HepG2 (cell line): ENCODE results near the gene DDIAS. TPM values are rescaled to one million over a fixed set of nuclear protein-coding genes. Genes with fewer than 3 reads are reported as not detected.

Experiments used
- ATAC-seq: fragments of 200-7000 bp; cut with Tn5 transposase; 3 replicates; pipeline ENCODE4 v1.9.1; 2020; ENCODE audit warnings: mild to moderate bottlenecking, moderate library complexity
- BruUV-seq: library from RNA; stranded (reverse); fragments of 400-500 nt; replicated peaks from 2 replicates; lab custom pipeline; 2021; lab: Mats Ljungman, UMichigan
- CTCF ChIA-PET: fragments of 300-600 bp; formaldehyde crosslinking; extraction: SDS; loops from one replicate; lab custom pipeline; 2021; ENCODE audit warnings: low total read pairs, inconsistent platforms, low intra/inter-chr PET ratio; lab: Yijun Ruan, JAX
- POLR2A ChIA-PET: fragments of 350-600 bp; sonication (Branson Sonifier 250); formaldehyde crosslinking; loops from one replicate; lab custom pipeline; 2020; ENCODE audit warnings: antibody characterized with exemption, inconsistent platforms; lab: Yijun Ruan, JAX
- DNase-seq: peaks from one replicate; pipeline ENCODE4 v3.0.0-alpha.2; 2015; ENCODE audit warnings: low spot score
- FAIRE-seq: peaks from 3 replicates; lab custom pipeline; 2011; peaks lifted over from hg19 to GRCh38; lab: Jason Lieb, UNC
- H2AFZ ChIP-seq: one replicate; pipeline ENCODE4 v1.6.1; 2011; ENCODE audit warnings: low read length, inconsistent platforms
- H3K27ac ChIP-seq: fragments of 300-600 bp; 3 replicates; pipeline ENCODE4 v1.8.0; 2011; ENCODE audit warnings: mixed run types, mild to moderate bottlenecking, mixed read lengths, low read length, inconsistent platforms; ENCODE audit not compliant: insufficient read depth; ENCODE audit errors: extremely low read length
- H3K27me3 ChIP-seq, 2 experiments: fragments of 200-600 bp in 1 of 2; 2 replicates in 1 of 2; 3 replicates in 1 of 2; pipeline versions ENCODE4 v1.6.0 to v1.8.0; 2011; ENCODE audit warnings: low read length in 2 of 2, mild to moderate bottlenecking in 2 of 2, moderate library complexity in 2 of 2, inconsistent platforms in 1 of 2; ENCODE audit not compliant: insufficient read depth in 2 of 2, control insufficient read depth in 1 of 2
- H3K36me3 ChIP-seq, 2 experiments: fragments of 200-600 bp in 1 of 2; replicated peaks in 1 of 2; 2 replicates in 1 of 2; 3 replicates in 1 of 2; pipeline versions ENCODE4 v1.5.1 to v1.8.0; 2011; ENCODE audit warnings: low read length in 2 of 2, inconsistent platforms in 1 of 2; ENCODE audit not compliant: insufficient read depth in 2 of 2, control insufficient read depth in 1 of 2
- H3K4me1 ChIP-seq: 2 replicates; pipeline ENCODE4 v1.5.1; 2012; ENCODE audit warnings: low read length, inconsistent platforms; ENCODE audit not compliant: insufficient read depth
- H3K4me2 ChIP-seq: 2 replicates; pipeline ENCODE4 v1.6.0; 2011; ENCODE audit warnings: low read depth, low read length, inconsistent platforms
- H3K4me3 ChIP-seq, 3 experiments: fragments of 200-600 bp in 1 of 3; sonication (generic), shearing (Covaris generic) in 1 of 3; replicated peaks in 1 of 3; 2 replicates each; pipeline ENCODE4 v1.5.1; 2011 to 2016; ENCODE audit warnings: low read length in 3 of 3, inconsistent platforms in 2 of 3, low read depth in 2 of 3, mild to moderate bottlenecking in 2 of 3, control low read depth in 1 of 3, mixed read lengths in 1 of 3; ENCODE audit not compliant: insufficient read depth in 1 of 3
- H3K79me2 ChIP-seq: one replicate; pipeline ENCODE4 v1.6.1; 2011; ENCODE audit warnings: low read length, inconsistent platforms; ENCODE audit not compliant: insufficient read depth
- H3K9ac ChIP-seq: 2 replicates; pipeline ENCODE4 v1.6.0; 2011; ENCODE audit warnings: mild to moderate bottlenecking, low read depth, low read length, inconsistent platforms; ENCODE audit not compliant: insufficient read depth
- H3K9me3 ChIP-seq: 2 replicates; pipeline ENCODE4 v1.5.1; 2012; ENCODE audit warnings: mild to moderate bottlenecking, low read length
- H4K20me1 ChIP-seq: 2 replicates; pipeline ENCODE4 v1.6.0; 2011; ENCODE audit warnings: inconsistent platforms, mild to moderate bottlenecking, low read length, moderate library complexity; ENCODE audit not compliant: insufficient read depth
- LCORL ChIP-seq, 2 experiments: fragments of 450-650 bp in 1 of 2; sonication (generic) in 1 of 2; formaldehyde crosslinking in 1 of 2; IDR thresholded peaks; 2 replicates each; pipeline versions ENCODE4 v1.5.0 to v1.6.1; 2017 to 2020; ENCODE audit warnings: antibody characterized with exemption in 1 of 2, missing genetic modification reagents in 1 of 2
- RBAK ChIP-seq: sonication (generic); formaldehyde crosslinking; IDR thresholded peaks from 2 replicates; pipeline ENCODE4 v1.5.1; 2020; ENCODE audit warnings: mild to moderate bottlenecking, missing genetic modification reagents
- REPIN1 ChIP-seq: sonication (generic); formaldehyde crosslinking; IDR thresholded peaks from 2 replicates; pipeline ENCODE4 v1.8.0; 2022; ENCODE audit warnings: missing genetic modification reagents, low read depth, mild to moderate bottlenecking, borderline replicate concordance
- SMC3 ChIP-seq: IDR thresholded peaks from 2 replicates; pipeline ENCODE4 v1.6.1; 2011; ENCODE audit warnings: low read length, improper control_type of control experiment
- STAG1 ChIP-seq: sonication (generic); formaldehyde crosslinking; IDR thresholded peaks from 2 replicates; pipeline ENCODE4 v1.4.0; 2020; ENCODE audit warnings: missing genetic modification reagents
- STAT5B ChIP-seq: sonication (generic); formaldehyde crosslinking; IDR thresholded peaks from 2 replicates; pipeline ENCODE4 v1.4.0; 2020; ENCODE audit warnings: missing genetic modification reagents
- ZFAT ChIP-seq: sonication (generic); formaldehyde crosslinking; conservative IDR thresholded peaks from 2 replicates; pipeline ENCODE4 v1.8.1; 2023; ENCODE audit warnings: missing genetic modification reagents, inconsistent platforms
- ZNF296 ChIP-seq: sonication (generic); formaldehyde crosslinking; conservative IDR thresholded peaks from 2 replicates; pipeline ENCODE4 v1.5.0; 2020; ENCODE audit warnings: mild to moderate bottlenecking, missing genetic modification reagents
- ZNF331 ChIP-seq: sonication (generic); formaldehyde crosslinking; IDR thresholded peaks from 2 replicates; pipeline ENCODE4 v1.4.0; 2020; ENCODE audit warnings: missing genetic modification reagents
- WGBS: methylation state at CpG from one replicate; pipeline ENCODE4 v1.1.6; 2017; ENCODE audit warnings: low lambda C conversion rate; 5-methylcytosine and 5-hydroxymethylcytosine counted together
- in situ Hi-C: cut with HindIII; loops from 2 replicates; pipeline ENCODE4 v1.10.0; 2017; ENCODE audit warnings: low pct_unique_long_range_greater_than_20kb; ENCODE audit not compliant: extremely low pct_ligation_motif_present
- intact Hi-C: fragments of 100-400 bp; cut with micrococcal nuclease; formaldehyde crosslinking; loops from one replicate; pipeline ENCODE4 v1.10.0; 2022; ENCODE audit not compliant: unreplicated experiment
- polyA plus RNA-seq, 8 experiments: library from polyadenylated mRNA; depleted of rRNA in 3 of 8; stranded (reverse) in 7 of 8; unstranded in 1 of 8; fragments of >200 nt; fragmentation: Illumina TruSeq in 4 of 8; extraction: Trizol in 4 of 8; gene quantifications; 2 replicates each; pipeline versions ENCODE4 v1.2.1 to v1.2.3, GENCODE V29; 2011 to 2016; ENCODE audit warnings: low read depth in 4 of 8, missing spikeins in 1 of 8, mixed read lengths in 1 of 8; ENCODE audit not compliant: insufficient read depth in 1 of 8
- total RNA-seq, 5 experiments: library from RNA; depleted of rRNA; stranded (reverse); fragments of >200 nt; fragmentation: Illumina TruSeq; extraction: Trizol; gene quantifications; 2 replicates each; pipeline ENCODE4 v1.2.3, GENCODE V29; 2016; ENCODE audit warnings: low read depth in 1 of 5
- TF ChIP-seq, protein P1 (sequence below): IDR thresholded peaks from 2 replicates; pipeline ENCODE4 v1.6.1; 2012; ENCODE audit warnings: low read depth, low read length, improper control_type of control experiment
- TF ChIP-seq, protein P2 (sequence below): sonication (generic); formaldehyde crosslinking; IDR thresholded peaks from 2 replicates; pipeline ENCODE4 v1.5.1; 2020; ENCODE audit warnings: mild to moderate bottlenecking, missing genetic modification reagents, borderline replicate concordance
- TF ChIP-seq, protein P3 (sequence below): sonication (generic); formaldehyde crosslinking; IDR thresholded peaks from 2 replicates; pipeline ENCODE4 v1.4.0; 2020; ENCODE audit warnings: low read depth, missing genetic modification reagents

The DDIAS gene
- total and polyA plus RNA-seq, 2 of the 13 experiments (the other 11 are each of a cell fraction or from before 2014, with no cell fraction given): 3.5 to 13.0 TPM

DNA sequence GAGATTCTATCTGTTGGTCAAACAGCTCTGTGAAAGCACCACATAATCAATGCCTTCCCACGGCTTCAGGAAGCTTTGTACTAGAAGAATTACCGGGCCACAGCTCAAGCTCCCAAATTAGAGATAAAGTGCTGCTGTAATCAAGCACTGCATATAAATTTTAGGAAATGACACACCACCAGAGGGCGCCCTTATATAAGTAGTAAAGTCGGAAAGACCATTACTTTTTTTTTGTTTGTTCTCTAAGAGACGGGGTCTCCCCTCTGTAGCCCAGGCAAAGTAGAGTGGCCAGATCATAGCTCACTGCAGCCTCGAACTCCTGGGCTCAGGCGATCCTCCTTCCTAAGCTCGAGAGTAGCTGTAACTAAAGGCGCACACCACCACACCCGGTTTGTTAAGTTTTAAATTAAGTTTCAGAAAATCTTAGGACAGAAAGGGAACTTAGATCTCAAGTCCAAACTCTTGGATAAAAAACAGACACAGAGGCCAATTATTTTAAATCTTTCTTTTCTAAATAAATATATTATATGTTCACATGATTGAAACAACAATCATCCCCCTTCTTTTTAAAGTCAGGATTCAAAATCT lies 33.9 kb upstream of the DDIAS start:
- in situ Hi-C loops (loop anchor here (10.0 to 25.0 kb wide), 2 partner anchors 93 to 945 kb away; no protein-coding TSS in a partner anchor), intact Hi-C loops (loop anchor here (1.0 kb wide), 2 partner anchors 33 to 956 kb away; partner anchors contain the start of gene PRCP)
- H3K4me2 ChIP-seq: no peak overlapping the region; the same call in 1 of the 2 replicates
- peak; percentile 68 for ATAC-seq
- DNase-seq: peak; percentile 75
- H3K9ac ChIP-seq: no peak overlapping the region
- no peaks in the 10 kb centered on the region for H3K27me3 ChIP-seq
- ChIA-PET POLR2A (no interaction called here), CTCF (interaction anchor here (1.0 to 2.0 kb wide), 3 partner anchors 60 to 952 kb away, joined by 3 to 10 read pairs (median 6); no protein-coding TSS in a partner anchor)
- no peaks in the 10 kb centered on the region for H3K9me3 ChIP-seq
- no peak for FAIRE-seq
- H3K27ac ChIP-seq: no peak overlapping the region
- H3K36me3 ChIP-seq: no peaks in the 10 kb centered on the region
- WGBS: 24% methylated on average over 10 of the region's 10 CpGs
- no peak overlapping the region for H3K4me3 ChIP-seq
- H2AFZ ChIP-seq: no peak overlapping the region
- H4K20me1 ChIP-seq: no peaks in the 10 kb centered on the region
- peaks cover 3% of the 10 kb centered on the region for H3K79me2 ChIP-seq
- no TSS peak for BruUV-seq
- 0 out of 2 replicates have a peak, but pooled peaks cover 14% of the 10 kb centered on the region for H3K4me1 ChIP-seq
- TF ChIP-seq ZNF331 (0 out of 2 replicates have a peak, but pooled peaks have one; percentile 15), STAG1 (peak; percentile 74), RBAK (no peak), SMC3 (peak; percentile 70), ZNF296 (CRISPR knock-in tag) (no peak), ZFAT (CRISPR knock-in tag) (no peak), STAT5B (CRISPR knock-in tag) (no peak), LCORL (IDR thresholded peaks at IDR 0.05) (no peak), LCORL (CRISPR knock-in tag; IDR thresholded peaks at IDR 0.05) (no peak), REPIN1 (CRISPR knock-in tag) (no peak)
- TF ChIP-seq, protein P1, sequence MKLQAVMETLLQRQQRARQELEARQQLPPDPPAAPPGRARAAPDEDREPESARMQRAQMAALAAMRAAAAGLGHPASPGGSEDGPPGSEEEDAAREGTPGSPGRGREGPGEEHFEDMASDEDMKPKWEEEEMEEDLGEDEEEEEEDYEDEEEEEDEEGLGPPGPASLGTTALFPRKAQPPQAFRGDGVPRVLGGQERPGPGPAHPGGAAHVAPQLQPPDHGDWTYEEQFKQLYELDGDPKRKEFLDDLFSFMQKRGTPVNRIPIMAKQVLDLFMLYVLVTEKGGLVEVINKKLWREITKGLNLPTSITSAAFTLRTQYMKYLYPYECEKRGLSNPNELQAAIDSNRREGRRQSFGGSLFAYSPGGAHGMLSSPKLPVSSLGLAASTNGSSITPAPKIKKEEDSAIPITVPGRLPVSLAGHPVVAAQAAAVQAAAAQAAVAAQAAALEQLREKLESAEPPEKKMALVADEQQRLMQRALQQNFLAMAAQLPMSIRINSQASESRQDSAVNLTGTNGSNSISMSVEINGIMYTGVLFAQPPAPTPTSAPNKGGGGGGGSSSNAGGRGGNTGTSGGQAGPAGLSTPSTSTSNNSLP: peak; percentile 78
- TF ChIP-seq, protein P2, sequence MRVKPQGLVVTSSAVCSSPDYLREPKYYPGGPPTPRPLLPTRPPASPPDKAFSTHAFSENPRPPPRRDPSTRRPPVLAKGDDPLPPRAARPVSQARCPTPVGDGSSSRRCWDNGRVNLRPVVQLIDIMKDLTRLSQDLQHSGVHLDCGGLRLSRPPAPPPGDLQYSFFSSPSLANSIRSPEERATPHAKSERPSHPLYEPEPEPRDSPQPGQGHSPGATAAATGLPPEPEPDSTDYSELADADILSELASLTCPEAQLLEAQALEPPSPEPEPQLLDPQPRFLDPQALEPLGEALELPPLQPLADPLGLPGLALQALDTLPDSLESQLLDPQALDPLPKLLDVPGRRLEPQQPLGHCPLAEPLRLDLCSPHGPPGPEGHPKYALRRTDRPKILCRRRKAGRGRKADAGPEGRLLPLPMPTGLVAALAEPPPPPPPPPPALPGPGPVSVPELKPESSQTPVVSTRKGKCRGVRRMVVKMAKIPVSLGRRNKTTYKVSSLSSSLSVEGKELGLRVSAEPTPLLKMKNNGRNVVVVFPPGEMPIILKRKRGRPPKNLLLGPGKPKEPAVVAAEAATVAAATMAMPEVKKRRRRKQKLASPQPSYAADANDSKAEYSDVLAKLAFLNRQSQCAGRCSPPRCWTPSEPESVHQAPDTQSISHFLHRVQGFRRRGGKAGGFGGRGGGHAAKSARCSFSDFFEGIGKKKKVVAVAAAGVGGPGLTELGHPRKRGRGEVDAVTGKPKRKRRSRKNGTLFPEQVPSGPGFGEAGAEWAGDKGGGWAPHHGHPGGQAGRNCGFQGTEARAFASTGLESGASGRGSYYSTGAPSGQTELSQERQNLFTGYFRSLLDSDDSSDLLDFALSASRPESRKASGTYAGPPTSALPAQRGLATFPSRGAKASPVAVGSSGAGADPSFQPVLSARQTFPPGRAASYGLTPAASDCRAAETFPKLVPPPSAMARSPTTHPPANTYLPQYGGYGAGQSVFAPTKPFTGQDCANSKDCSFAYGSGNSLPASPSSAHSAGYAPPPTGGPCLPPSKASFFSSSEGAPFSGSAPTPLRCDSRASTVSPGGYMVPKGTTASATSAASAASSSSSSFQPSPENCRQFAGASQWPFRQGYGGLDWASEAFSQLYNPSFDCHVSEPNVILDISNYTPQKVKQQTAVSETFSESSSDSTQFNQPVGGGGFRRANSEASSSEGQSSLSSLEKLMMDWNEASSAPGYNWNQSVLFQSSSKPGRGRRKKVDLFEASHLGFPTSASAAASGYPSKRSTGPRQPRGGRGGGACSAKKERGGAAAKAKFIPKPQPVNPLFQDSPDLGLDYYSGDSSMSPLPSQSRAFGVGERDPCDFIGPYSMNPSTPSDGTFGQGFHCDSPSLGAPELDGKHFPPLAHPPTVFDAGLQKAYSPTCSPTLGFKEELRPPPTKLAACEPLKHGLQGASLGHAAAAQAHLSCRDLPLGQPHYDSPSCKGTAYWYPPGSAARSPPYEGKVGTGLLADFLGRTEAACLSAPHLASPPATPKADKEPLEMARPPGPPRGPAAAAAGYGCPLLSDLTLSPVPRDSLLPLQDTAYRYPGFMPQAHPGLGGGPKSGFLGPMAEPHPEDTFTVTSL (CRISPR knock-in tag): no peak
- TF ChIP-seq, protein P3, sequence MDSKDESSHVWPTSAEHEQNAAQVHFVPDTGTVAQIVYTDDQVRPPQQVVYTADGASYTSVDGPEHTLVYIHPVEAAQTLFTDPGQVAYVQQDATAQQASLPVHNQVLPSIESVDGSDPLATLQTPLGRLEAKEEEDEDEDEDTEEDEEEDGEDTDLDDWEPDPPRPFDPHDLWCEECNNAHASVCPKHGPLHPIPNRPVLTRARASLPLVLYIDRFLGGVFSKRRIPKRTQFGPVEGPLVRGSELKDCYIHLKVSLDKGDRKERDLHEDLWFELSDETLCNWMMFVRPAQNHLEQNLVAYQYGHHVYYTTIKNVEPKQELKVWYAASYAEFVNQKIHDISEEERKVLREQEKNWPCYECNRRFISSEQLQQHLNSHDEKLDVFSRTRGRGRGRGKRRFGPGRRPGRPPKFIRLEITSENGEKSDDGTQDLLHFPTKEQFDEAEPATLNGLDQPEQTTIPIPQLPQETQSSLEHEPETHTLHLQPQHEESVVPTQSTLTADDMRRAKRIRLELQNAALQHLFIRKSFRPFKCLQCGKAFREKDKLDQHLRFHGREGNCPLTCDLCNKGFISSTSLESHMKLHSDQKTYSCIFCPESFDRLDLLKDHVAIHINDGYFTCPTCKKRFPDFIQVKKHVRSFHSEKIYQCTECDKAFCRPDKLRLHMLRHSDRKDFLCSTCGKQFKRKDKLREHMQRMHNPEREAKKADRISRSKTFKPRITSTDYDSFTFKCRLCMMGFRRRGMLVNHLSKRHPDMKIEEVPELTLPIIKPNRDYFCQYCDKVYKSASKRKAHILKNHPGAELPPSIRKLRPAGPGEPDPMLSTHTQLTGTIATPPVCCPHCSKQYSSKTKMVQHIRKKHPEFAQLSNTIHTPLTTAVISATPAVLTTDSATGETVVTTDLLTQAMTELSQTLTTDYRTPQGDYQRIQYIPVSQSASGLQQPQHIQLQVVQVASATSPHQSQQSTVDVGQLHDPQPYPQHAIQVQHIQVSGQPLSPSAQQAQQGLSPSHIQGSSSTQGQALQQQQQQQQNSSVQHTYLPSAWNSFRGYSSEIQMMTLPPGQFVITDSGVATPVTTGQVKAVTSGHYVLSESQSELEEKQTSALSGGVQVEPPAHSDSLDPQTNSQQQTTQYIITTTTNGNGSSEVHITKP: 0 out of 2 replicates have a peak, but pooled peaks have one; percentile 32
